T47D (cell line): ENCODE measurements around the gene BCL11A.
A peak's percentile ranks its signal among the peaks of the same experiment; 100 is the strongest.

Experiments used
- DNase-seq, 2 experiments: peaks; one replicate each; pipeline versions ENCODE4 v3.0.0 to v3.0.0-alpha.2; 2011 to 2012; ENCODE audit warnings: low read depth in 1 of 2, low spot score in 1 of 2
- JUND ChIP-seq: IDR thresholded peaks from 2 replicates; pipeline ENCODE4 v1.6.1; 2012; ENCODE audit warnings: low read depth
- in situ Hi-C: cut with HindIII; loops from 2 replicates; pipeline ENCODE4 v1.10.0; 2016; ENCODE audit warnings: low sequenced_read_pairs, low pct_unique_long_range_greater_than_20kb

BCL11A gene

DNA sequence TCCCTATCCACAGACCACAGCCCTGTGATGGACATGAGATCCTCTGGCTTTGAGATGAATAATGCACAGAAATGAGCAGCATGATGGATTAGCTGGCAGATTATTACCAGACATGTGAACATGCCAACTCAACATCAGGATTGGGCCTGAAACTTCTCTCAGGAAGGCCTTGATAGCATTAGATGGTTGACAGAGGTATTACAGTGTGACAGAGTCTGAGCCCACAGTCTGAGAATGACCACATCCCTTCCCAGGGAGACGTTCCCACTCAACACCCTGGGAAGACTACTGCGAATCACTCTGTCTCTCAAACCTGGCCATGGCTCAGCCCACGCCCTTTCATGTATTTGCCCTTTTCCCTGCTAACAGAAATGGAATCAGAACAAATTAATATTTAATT lies 66.9 kb downstream of the BCL11A start:
- in situ Hi-C loops, result no loop called here
- DNase-seq, result no peak
- no peak for TF ChIP-seq JUND

DNA sequence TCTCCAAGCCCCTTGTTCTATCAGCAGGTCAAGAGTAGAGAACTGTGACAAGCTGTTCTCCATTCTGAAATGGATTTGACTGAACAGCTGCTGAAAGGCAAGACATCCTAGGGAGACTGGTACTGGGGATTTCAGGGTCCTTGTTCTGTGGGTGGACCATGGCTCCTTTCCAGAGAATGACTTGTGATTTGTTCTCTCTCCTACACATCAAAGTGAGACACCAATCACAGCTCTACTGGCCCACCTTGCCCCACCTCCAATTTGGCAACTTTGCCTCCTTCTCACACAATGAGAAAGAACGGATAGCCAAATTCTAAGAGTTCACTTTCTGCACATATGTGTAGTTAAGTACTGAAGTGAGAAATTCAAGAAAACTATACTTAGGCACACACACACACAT lies 67.4 kb downstream of the BCL11A start:
- no peak for DNase-seq

DNA sequence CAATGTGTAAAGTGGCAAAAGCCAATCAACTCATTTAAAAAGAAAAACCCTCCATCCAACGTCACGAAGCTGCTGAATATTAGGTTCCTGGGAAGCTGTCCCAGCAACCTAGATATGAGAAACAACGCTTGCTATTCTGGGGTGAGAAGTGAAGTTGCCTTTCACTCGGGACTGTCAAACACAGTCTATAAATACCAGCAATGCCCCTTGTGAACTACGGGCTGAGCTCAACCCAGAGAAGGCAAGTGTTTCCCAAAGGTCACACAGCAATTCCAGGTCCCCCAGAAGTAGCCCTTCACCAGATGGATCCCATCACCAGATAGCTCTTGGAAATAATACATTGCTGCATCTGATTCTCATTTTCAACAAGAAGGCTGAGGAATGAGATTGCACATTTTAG lies 67.9 kb downstream of the BCL11A start:
- no peak for DNase-seq
- in situ Hi-C loops, result no loop called here

More for the DNA sequence above, 67.4 kb downstream of the BCL11A start:
- TF ChIP-seq JUND, result no peak
- in situ Hi-C loops, result no loop called here

DNA sequence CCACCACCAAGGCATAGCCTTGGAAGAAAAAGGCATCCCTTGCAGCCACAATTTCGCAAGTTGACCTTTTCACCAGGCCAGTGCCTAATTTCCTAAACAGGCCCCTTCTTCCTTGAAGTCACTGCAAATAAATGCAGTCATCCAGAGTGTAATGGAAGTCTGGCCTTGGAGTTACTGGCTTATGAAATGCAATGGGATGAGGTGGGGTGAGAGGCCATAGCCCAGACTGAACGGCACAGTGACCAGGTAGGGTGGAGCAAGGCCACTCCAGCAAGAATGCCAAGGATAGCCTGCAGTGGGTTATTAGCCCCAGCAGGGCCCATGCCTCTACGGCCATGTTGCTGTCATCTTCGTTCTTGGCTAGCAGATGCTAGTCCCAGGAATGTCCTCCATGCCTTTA lies 68.4 kb downstream of the BCL11A start:
- no peak for DNase-seq
- TF ChIP-seq JUND, result no peak
- in situ Hi-C loops, result no loop called here

More for the DNA sequence above, 67.9 kb downstream of the BCL11A start:
- no peak for TF ChIP-seq JUND

DNA sequence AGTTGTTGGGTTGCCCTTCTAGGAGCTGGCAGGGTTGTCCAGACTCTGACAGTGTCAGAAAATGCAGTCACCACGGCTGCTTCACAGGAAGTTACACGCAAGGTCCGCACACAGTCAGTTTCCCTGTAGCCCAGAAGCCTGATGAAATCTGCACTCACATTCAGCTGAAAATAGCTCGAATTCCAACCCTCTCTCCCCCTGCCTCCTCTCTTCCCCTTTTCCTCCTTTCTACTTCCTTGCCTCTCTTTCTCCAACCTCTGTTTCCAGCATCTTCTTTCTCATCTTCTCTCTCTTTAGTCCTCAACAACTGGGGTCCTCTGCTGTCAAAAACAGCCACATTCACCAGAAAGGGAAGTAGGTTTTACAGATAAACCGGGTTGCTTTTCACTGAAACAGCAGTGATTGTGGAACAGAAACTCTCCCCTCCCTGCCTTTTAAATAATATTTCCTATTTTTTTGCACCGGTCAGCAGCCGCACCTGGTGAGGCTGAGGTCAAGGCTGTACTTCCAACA lies 69.3 kb downstream of the BCL11A start:
- TF ChIP-seq JUND, result no peak
- no peak for DNase-seq
- in situ Hi-C loops, result no loop called here

DNA sequence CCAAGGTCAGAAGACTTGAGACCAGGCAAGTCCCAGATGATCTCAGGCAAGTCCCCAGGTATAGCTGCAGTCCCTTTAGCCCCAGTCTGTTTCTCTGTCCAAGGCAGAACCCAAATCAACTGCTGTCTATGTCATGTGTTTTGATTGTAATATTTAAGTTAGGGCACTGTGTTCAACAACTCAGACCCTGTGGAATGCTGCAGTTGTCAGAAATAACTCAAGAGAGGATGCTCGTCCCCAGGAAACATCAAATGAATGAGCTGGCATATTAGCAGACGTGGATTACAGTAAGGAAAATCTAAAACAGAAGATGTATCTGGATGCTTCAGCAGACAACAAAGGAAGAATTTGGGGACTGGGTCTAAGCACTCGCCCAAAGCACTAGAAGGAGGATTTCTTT lies 70.1 kb downstream of the BCL11A start:
- in situ Hi-C loops, result no loop called here
- DNase-seq, result no peak
- TF ChIP-seq JUND, result no peak

DNA sequence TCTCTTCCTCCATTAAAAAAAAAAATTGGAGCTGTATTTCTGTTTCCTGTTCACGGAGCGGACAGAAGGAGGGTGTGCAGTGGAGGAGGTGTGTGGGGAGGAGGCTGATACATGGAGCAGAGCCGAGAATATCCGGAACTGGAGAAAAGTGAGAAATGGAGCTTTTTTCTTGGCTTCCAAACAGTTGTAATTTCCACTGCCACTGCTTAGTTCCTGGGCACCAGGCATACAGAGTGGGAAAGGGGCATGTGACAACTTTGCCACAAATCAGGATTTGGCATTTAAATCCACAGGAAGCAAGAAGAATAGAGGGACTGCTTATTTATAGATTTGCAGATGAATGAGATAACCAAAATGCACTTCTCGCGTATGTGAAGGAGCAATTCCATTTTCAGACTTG lies 71.2 kb downstream of the BCL11A start:
- in situ Hi-C loops, result no loop called here
- no peak for TF ChIP-seq JUND
- no peak for DNase-seq

DNA sequence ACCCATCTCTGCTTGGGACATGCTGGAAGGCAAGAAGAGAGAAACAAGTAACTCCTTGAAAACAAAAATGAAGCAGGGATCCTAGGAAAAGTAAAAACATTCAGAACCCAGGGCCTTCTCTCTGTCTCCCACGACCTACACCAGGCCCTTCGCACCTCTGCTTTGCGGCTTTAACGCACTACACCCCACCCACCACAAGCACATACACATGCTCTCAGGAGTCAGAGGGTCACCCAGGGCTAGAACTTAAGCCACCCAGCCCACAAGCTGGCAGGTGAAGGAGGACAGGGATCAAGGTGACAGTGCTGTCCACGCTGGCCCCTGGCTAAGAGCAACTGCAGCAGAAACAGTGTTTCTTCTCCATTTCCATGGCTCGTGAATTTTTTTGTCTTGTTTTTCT lies 72.2 kb downstream of the BCL11A start:
- in situ Hi-C loops, result no loop called here
- no peak for DNase-seq
- TF ChIP-seq JUND, result no peak

DNA sequence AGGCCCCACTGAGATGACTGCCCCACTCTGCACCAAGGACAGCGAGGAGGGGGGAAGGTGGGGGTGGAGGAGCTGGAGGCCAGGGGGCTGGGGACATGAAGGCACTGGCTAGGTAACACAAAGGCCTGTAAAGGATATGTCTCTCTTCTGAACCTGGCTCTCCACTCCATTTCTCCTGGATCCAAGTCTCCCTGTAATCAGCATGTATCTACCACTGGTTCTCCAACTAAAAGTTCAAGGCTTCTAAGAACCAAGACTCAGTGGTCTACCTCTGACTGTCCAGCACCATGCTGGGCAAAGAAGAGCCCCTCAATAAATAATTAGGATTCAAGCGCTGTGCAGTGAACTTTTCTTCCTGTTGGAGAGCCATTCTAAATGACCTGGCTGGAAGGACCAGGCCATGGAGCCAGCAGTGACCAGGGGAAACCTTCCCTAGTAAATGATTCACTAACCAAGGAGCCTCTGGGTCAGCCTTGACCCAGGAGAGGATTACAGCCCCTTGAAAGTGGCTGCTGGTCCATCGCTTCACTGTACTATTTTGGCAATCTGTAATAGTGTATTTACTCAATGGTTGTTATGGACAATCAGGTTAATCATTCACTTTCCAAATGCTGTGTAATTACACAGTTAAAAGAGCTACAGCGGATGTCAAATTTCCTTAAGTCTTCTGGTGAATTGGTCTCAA lies 73.2 kb downstream of the BCL11A start:
- no peak for DNase-seq
- no peak for TF ChIP-seq JUND
- in situ Hi-C loops, result no loop called here

DNA sequence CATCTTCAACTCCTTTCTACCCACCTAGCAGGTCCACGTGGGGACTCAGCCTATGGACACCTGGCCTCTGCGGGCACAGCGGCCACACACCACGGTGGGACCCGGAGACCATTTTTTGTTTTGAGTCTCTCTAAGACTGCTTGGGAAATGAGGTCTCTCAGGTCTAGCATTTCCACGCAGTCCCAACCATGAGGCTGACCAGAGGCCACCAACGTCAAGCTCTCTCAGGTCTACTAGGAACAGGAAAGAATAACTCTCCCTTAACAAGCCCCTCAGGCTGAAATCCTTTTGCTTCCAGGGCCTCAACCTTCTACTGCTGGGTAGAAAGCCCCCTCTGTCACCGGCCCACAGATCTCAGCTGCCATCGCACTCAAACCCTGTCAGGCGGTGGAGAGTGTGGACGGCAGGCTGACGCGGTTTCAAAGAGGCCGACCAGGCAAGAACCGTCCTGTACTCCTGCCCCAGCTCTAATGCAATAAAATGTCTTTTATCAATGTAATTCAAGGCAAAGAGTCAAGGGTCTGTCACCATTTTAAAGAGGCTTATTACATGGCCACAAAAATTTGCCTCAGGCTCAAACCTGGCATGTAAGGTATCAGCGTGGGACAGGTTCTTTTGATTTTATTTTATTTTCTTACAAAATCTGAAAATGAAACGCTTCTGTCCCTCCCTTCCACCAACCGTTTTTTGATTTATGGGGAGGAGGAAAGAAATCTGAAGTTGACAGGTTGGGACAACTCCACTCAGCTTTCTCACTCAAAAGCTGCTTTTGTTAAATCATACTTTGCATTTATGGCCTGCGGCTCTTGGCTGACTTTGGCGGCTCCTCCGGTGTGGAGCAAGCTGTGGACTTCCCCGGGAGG lies 74.0 kb downstream of the BCL11A start:
- in situ Hi-C loops, result no loop called here
- DNase-seq, result peak in 1 of 2 experiments; percentile 24
- TF ChIP-seq JUND, result no peak

DNA sequence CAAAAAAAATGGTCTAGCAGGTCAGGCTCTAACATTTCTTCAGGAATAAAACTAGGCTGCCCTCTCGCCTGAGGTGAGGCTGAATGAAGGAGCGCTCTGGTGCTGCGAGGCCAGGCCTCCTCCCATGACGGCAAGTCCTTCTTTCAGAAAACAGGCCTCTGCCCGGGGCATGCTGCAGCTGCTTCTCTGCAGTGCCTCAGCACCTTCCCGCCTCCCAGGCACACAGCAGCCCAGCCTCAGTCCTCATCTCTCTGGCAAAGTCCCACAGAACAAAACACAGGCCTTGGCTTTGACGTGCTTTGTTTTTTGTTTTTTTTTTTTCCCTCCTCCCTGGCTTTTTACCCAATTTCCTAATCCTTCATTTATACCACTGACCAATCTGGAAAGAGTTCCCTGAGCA lies 74.8 kb downstream of the BCL11A start:
- DNase-seq, result no peak
- no peak for TF ChIP-seq JUND
- in situ Hi-C loops, result no loop called here

DNA sequence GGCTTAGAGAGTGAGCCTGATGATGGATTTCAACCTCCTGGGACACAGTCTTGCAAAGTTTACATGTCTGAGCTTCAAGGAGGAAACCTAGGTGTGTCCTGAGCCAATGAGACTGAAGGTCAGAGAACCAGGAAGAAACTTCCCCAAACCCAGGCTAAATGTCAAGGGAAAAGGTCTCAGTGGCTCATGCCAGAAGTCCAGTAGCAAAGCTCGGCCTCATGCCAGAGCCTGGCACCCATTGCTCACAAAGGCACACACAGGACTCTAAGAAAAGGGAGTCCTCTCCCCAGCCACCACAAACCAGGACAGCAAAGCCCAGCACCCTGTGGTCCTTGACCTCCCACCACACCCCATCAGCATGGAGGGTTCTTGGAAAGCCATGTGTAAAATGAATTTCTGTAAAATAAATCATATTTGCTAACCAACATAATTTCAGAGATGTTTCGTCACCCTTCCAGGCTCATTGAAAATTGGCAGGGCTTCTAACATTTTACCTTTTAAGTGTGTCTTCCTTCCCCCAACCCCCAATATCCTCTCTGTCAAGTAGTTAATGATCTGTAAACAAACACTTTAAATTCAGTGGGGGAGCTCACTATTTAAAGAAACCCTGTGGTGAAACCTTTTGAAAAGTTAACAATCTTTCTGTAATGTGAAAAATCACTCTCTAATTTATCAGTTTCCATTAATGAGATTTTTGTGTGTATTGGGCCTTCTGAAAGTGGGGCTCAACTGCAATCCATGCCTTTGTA lies 77.1 kb downstream of the BCL11A start:
- TF ChIP-seq JUND, result no peak
- DNase-seq, result no peak
- in situ Hi-C loops, result no loop called here
